GM12872 (cell line): ENCODE data around the gene METTL15.

Source experiments
- TF ChIP-seq, protein P1 (sequence below): IDR thresholded peaks from 3 replicates; pipeline ENCODE4 v1.5.1; 2011; ENCODE audit warnings: low read depth, mild to moderate bottlenecking, low read length, moderate library complexity; ENCODE audit not compliant: insufficient read depth

The METTL15 gene

DNA sequence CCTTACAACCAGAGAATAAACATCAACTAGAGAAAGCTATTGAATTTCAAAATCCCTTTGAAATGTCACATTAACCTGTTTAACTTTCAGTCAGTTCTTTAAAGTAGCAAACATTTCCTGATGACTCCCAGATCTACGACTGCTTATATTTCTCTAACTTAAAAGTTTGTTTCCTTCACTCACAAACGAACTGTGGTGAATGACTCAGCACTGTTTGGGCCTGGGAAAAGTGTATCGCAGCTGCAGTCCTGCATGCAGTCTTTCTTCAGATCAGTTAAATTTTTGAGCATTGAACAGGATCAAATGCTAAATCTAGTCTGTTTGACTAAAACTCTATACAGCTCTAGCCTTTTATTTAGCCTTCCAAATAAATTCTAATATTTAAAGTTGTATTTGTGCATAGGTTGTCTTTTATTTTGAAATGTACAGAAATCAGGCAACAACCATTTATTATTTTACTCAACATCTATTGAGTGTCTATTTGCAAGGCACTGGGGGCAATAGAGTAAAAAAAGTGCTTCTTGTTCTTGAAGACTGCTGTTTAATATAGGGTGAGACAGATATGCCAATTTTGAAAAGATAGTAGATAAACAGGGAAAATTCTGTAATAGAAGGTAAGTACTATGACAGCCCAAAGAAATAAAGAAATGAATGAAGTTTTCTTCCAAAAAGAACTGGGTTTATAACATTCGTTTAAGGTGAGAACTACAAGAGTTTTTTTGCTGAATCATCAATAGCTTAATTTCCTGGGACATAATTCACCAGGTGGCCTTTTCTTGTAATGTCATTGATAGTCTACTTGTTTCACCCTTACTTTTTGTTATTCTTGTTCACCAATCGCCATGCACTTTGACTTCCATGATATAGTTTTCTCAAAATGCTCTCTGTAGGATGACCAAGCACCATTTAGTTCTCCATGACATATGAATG lies 235.4 kb downstream of the METTL15 start:
- TF ChIP-seq, protein P1, sequence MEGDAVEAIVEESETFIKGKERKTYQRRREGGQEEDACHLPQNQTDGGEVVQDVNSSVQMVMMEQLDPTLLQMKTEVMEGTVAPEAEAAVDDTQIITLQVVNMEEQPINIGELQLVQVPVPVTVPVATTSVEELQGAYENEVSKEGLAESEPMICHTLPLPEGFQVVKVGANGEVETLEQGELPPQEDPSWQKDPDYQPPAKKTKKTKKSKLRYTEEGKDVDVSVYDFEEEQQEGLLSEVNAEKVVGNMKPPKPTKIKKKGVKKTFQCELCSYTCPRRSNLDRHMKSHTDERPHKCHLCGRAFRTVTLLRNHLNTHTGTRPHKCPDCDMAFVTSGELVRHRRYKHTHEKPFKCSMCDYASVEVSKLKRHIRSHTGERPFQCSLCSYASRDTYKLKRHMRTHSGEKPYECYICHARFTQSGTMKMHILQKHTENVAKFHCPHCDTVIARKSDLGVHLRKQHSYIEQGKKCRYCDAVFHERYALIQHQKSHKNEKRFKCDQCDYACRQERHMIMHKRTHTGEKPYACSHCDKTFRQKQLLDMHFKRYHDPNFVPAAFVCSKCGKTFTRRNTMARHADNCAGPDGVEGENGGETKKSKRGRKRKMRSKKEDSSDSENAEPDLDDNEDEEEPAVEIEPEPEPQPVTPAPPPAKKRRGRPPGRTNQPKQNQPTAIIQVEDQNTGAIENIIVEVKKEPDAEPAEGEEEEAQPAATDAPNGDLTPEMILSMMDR = no peak

GRCh38 chr11:28346209-28346608 lies 238.0 kb downstream of the METTL15 start:
- TF ChIP-seq, protein P1 = no peak

GRCh38 chr11:28346721-28347120 lies 238.5 kb downstream of the METTL15 start:
- TF ChIP-seq, protein P1 = no peak

GRCh38 chr11:28347371-28347770 lies 239.2 kb downstream of the METTL15 start:
- TF ChIP-seq, protein P1 = no peak

DNA sequence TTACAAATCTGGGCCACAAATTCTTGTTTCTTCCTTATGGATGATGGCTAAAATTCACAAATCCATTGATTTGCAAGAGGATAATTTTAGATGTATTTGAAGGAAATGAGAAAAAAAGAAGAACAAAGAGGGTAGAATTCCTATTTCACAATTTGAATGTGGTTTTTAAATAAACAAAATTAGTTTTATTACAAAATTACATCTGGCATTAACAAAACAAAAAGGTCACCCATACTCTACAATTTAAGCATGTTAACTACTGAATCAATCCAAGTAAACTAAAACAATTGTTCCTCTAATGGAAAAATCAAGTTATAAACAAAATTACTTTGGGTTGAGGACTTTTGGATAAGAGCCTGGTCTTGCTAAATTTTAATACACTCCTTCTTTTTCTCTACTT lies 242.0 kb downstream of the METTL15 start:
- TF ChIP-seq, protein P1 = no peak

- TF ChIP-seq, protein P1 = no peak
These were observed 245.8 kb downstream of the METTL15 start for GRCh38 chr11:28353991-28354390.

DNA sequence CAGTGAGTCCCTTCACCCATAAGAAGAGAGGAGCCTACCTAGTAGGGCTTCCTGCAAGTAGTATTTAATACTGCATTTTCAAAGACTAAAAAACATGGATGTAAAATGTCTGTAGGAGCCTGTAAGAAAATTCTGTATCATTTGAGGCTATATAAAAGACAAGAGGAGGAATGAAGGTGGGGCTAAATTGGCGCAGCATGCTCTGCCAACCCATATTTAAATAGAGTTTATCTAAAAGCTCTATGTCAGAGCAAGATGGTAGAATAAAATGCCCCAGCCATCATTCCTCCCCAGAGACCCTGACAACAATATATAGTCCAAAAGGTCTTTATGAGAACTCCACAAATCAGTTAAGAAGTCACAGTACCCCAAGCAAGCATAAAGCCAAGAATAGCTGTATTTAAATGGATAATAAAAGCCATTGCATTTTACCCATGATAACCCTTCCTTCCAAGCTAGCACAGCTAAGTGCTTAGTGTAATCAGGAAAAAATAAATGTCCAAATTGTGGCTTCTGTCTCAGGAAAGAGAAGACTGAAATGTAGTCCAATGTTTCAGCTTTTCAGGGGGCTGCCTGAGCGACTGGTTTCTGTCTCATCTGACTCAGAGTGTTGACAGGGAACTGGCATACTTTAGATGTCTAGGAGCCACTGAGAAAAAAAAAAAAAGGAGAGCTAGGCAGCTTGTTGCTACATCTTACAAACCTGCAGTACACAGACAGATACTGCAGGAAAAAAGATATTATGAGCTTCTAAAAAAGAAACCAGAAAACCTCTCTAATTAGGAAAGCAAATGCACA lies 258.6 kb downstream of the METTL15 start:
- TF ChIP-seq, protein P1 = no peak
